Pulmonary artery endothelial cell (primary cell): Measurements from ENCODE around the gene TMEM170A. TPM values are rescaled to one million over a fixed set of nuclear protein-coding genes. Genes with fewer than 3 reads are reported as not detected.
"Not testable (repeated sequence)": the region's sequence is repeated elsewhere in the genome, so short reads cannot be mapped to it uniquely, and the experiment has no call there.

Experiments
- DNase-seq: peaks from one replicate; pipeline ENCODE4 v3.0.0-alpha.2; 2011; ENCODE audit warnings: low read depth, low spot score
- total RNA-seq: library from RNA; depleted of rRNA; stranded (reverse); fragments of >200 nt; gene quantifications from 2 replicates; pipeline ENCODE4 v1.2.3, GENCODE V29; 2014

TMEM170A gene
- total RNA-seq, 1 donor from 2014 or later, result 25.1 TPM

GRCh38 chr16:75455677-75456076 lies 8.8 kb downstream of the TMEM170A start:
- no peak for DNase-seq

DNA sequence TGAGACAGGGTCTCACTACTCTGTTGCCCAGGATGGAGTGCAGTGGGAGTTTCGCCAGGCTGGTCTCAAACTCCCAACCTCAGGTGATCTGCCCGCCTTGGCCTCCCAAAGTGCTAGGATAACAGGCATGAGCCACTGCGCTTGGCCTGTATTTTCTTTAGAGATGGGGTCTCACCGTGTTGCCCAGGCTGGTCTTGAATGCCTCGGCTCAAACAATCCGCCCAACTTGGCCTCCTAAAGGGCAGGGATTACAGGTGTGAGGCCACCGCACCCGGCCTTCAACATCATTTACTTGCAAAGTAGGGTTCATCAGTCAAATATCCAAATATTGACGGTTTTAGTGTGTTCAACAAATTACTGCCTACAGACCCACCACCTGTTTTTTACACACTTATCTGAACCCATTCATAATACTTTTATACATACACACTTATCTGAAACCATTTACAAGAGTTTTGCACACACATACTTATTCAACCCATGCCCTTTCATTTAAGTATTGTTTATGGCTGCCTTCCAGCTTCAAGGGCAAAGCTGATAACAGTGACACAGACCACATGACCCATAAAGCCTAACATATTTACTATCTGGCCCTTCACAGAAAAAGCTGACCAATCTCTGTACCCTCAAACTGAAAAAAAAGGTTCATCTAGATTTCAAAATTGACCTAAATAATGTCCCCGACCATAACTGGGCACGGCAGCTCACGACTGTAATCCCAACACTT lies 11.9 kb downstream of the TMEM170A start:
- peak; percentile 15 for DNase-seq

DNA sequence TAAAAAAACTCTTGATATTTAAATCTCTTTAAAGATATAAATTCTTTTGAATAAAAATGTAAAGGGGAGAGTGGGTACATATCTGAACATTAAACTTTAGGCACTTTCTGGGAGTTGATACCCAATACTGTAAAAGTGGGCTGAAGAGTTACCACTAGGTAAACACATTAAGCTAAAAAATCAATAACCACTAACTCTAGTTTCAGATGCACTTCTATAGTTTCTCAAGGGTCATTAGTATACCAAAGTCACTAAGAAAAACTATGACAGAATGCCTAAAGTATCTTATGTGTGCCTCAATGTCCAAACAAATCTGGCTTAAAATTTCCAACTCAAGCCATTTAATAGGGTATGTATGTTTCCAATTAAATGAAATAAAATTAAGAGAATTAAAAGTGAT lies 18.1 kb downstream of the TMEM170A start:
- no peak for DNase-seq

DNA sequence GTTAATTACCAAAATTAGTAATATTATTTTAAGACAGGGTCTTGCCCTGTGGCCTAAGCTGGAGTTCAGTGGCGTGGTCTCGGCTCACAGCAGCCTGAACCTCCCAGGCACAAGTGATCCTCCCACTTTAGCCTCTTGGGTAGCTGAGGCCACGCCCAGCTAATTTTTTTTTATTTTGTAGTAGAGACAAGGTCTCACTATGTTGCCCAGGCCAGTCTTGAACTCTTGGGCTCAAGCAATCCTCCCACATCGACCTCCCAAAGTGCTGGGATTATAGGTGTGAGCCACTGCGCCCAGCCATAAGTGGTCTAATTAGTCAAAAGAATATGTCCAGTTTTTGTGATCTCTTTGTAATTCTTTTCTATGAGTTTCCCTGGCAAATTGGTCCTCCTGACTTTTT lies 19.2 kb downstream of the TMEM170A start:
- no peak for DNase-seq

DNA sequence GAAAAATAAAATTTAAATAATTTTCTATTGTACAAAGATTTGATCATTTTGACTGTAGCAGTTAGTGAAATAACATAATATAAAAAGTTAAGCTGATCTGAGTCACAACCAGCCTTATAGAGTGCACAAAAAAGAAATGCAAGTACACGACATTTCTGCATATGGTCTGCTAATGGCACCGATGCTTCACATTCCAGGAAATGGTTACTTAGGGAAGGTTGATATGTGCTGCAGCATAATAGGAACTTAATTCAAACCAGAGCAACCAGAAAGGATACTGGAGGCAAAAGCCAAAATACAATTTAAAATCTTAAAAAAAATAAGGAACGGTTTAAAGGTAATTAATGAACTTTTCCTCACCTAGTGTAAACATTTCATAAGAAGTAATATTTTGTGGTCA lies 21.2 kb downstream of the TMEM170A start:
- DNase-seq, result no peak

- DNase-seq, result peak; percentile 90
These were observed 30.6 kb downstream of the TMEM170A start for GRCh38 chr16:75433732-75434413.

DNA sequence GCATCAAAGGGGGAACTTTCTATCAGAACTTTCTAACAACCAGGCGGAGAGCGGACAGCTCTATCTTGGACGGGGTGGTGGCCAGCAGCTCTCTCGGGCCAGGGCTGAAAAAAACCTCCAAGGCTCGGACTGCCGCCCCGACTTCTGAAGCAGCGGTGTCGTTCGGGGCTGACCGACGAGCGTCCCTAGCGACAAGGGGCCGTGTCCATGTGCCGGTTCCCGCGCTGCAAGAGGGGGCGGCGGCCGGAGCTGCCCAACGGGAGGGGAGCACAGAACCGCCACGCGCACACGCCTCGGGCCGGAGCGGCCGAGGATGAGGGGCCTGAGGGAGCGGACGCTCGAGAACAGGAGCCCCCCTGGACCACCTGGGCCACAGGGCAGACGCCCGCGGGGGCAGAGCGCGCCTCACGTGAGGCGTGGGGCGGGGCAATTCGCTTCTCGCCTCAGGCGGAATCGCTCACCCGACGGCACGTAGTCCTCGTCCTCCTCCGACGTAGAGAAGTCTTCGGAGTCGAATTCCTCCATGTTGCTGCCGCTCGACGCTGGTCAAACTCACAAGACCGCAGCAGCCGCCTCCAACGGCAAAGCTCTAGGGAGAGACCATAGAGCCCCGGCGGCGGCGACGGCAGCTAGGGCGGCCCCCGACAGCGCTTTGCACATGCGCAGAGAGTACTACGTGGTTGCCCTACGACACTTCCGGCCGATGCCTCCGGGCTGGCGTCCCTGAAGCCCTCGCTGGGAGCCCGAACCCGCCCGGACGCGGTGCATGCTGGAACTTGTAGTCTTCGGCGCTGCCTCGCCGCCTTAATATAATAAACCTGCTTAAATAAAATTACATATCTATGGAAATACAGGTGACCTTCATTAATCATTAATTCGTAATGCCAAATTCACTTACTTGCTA lies 31.4 kb downstream of the TMEM170A start, which contains the start of gene CFDP1:
TSS of gene CFDP1 (minus strand) at position 676 of the 904 bp plus-strand sequence. CDS start at position 525, 151 bp downstream.
- DNase-seq, result peak; percentile 80

DNA sequence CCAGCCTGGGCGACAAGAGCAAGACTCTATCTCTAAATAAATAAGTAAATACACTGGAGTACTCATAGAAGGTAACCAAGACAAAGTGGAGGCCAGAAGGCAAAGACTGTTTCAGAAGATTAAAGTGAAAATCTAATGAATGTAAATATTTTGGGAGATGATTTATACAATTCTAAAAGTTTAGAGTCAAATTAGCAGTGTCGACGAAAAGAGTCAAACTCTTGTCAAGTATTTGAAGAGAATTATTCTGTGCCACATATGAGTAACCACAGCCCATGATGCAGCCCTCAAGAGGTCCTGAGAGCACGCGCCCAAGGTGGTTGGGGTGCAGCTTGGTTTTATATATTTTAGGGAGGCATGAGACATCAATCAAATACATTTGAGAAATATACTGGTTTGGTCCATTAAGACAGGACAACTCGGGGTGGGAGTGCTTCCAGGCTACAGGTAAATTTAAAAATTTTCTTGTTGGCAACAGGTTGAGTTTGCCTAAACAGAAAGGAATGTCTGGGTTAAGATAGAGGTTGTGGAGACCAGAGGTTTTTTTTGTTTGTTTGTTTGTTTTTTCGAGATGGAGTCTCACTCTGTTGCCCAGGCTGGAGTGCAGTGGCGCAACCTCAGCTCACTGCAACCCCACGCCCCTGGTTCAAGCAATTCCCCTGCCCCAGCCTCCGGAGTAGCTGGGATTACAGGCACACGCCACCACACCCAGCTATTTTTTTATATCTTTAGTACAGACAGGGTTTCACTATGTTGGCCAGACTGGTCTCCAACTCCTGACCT lies 34.7 kb downstream of the TMEM170A start:
- no peak for DNase-seq

- not testable (repeated sequence) for DNase-seq
These were observed 38.0 kb downstream of the TMEM170A start for GRCh38 chr16:75426524-75426923.

- DNase-seq, result not testable (repeated sequence)
These were observed 40.3 kb downstream of the TMEM170A start for GRCh38 chr16:75424105-75424762.

DNA sequence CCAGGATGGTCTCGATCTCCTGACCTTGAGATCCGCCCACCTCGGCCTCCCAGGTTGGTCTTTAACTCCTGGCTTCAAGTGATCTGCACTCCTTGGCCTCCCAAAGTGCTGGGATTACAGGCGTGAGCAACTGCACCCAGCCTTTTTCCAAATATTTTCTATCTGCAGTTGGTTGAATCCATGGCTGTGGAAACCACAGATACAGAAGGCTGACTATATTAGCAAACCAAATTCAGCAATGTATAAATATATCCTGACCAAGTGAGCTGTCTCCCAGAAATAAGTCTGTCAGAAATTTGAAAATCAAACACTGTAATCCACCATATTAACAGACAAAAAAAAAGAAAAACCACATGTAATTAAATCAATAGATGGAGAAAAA lies 40.8 kb downstream of the TMEM170A start:
- no peak for DNase-seq

- DNase-seq, result no peak
These were observed 42.7 kb downstream of the TMEM170A start for GRCh38 chr16:75421820-75422126.

- DNase-seq, result no peak
These were observed 43.3 kb downstream of the TMEM170A start for GRCh38 chr16:75420987-75421819.

DNA sequence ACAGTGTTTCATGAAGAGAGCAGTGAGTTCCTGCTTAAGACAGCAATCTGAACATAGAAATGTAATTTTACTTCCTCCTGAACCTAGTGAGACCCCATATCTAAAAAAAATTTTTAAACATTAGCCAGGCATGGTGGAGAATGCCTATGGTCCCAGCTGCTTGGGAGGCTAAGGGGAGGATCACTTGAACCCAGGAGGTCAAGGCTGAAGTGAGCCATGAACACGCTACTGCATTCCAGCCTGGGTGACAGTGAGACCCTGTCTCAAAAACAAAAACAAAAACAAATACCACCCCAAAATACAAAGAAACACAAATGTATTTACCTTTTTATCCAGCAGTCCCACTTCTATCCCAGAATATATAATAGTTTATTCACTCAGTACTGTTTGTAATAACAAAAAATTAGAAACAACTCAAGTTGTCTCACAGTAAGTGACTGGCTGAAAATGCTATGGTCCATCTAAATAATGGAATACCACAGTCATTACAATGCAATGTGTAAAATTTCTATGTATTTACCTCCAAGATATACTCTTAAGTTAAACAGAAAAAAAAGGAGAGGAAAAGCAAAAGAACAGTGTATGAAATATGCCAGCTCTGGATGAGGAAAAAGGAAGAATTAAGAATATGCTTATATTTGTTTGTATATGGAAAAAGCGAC lies 47.5 kb downstream of the TMEM170A start:
- no peak for DNase-seq

DNA sequence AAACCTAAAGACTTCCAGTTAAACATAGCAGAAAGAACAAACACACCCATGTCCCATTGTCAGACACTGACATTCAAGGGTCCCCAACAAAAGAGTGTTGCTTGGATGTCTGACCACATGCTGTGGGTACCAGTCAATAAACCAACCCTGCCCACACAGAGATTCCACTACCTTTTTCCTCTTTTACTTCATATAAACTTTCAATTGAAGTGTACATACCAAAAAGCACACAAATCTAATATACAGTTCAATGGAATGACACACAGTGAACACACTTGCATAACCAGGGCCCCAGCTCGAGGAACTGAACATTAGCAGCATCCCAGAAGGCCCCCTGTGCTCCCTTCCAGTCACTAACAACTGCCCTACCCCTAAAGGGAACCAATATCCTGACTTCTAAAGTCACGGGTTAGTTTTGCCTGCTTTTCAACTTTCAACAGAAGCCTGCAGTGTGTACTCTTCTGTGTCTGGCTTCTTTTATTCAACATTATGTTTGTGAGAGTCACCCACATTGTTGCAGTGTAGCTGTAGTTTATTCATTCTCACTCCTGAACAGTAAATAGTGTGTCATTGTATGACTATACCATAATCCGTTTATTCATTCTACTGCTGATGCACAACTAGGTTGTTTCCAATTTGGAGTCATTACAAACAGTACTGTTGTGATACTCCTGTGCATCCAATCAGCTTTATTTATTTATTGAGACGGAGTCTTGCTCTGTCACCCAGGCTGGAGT lies 49.2 kb downstream of the TMEM170A start:
- no peak for DNase-seq

- DNase-seq, result no peak
These were observed 50.5 kb downstream of the TMEM170A start for GRCh38 chr16:75413951-75414350.

DNA sequence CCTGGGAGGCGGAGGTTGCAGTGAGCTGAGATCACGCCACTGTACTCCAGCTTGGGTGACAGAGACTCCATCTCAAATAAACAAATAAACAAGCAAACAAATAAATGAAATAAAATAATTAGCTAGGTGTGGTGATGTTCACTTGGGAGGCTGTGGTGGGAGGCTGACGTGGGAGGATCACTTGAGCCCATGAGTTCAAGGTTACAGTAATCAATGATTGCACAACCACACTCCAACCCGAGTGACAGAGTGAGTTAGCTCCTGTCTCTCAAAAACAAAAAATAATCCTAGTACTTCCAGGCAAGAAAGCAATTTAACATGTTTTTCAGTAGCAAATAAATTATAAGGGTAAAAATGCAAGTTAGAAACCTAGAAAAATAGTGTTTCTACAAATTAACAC lies 57.5 kb downstream of the TMEM170A start:
- DNase-seq, result no peak

GRCh38 chr16:75402821-75403475 lies 61.5 kb downstream of the TMEM170A start:
- DNase-seq, result peak; percentile 33
